ENCODE measurements around the gene LCE2D. TPM values are rescaled to one million over a fixed set of nuclear protein-coding genes. Genes with fewer than 3 reads are reported as not detected.

Gene LCE2D
- total RNA-seq, 1 experiment from 2014 or later = not detected

DNA sequence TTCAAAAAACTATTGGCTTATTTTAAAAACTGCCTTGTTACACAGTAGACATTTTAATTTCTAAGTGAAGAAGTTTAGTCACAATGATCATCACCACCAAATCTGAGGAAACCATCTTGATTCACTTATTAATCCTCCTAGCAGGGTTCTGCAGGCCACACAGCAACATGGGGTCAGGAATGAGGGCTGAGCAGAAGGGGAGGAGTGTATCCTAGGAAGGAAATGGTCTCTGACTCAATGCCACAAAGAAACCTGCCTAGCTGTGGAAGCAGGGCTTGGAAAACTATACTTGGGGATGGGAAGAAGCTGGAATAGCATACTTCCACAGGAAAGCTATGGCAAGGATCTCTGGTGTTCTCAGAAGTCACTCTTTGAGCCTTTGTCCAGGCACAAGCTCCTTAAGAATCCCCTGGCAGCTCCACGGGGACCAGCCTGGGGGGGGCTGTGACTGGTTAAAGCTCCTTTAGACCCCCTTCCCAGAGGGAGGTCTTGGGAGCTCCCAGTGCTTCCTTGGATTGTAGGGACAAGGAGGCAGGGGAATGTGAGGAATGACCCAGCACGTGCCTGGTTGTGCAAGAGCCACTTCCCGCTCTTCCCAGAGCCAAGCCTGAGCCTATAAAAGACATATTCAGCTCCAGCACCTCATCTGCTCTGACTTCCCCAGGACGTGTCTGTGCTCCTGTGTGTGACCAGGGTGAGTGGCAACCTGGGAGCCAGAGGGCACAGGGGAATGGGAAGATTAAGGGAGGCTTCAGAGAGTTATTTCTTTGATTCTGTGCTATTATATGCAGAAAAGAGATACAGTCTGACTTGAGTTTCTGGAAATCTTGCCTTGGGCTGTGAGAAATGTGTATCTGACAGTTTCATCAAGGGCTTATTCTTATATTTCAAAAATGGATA, 34.8 kb downstream of the LCE2D start, which contains the start of gene LCE2A:
TSS of gene LCE2A (plus strand) at position 645 of the 900 bp plus-strand sequence. CDS start 557 bp downstream, outside the sequence.
- H3K79me1 ChIP-seq (ENCODE audit: insufficient read depth, low read depth, low read length, poor library complexity, severe bottlenecking) = no peaks in the 10 kb centered on the region
- no peak within 1 kb of the TSS for H2BK5ac ChIP-seq (ENCODE audit: insufficient read length, low read length)
- no peaks in the 10 kb centered on the region for H3K4me1 Mint-ChIP-seq
- TF ChIP-seq CTCF (conservative IDR thresholded peaks at IDR 0.05) = no peak
- H3T11ph ChIP-seq (ENCODE audit: low read length) = no peak within 1 kb of the TSS
- H3K18ac ChIP-seq (ENCODE audit: insufficient read length, low read depth, low read length) = no peak within 1 kb of the TSS
- H4K91ac ChIP-seq (ENCODE audit: insufficient read length, low read depth, low read length) = no peak within 1 kb of the TSS
- no peak within 1 kb of the TSS for H2BK12ac ChIP-seq (ENCODE audit: insufficient read length, low read depth, low read length)
- no peak within 1 kb of the TSS for H2AK5ac ChIP-seq (ENCODE audit: insufficient read length, low read length)
- no CpG with 5 or more reads among the region's 4 CpGs for WGBS (ENCODE audit: extremely low coverage, insufficient read length, low lambda C conversion rate)
- no peak within 1 kb of the TSS for H3K9ac ChIP-seq (ENCODE audit: extremely low read depth, insufficient read length, low read length)
- H4K8ac ChIP-seq (replicated peaks; ENCODE audit: insufficient read length, low read depth, low read length) = no peak within 1 kb of the TSS
- H3K27me3 ChIP-seq (ENCODE audit: insufficient read depth, low read length) = no peaks in the 10 kb centered on the region
- H3K9me3 ChIP-seq (ENCODE audit: control insufficient read depth, low read depth, low read length) = peaks cover 53% of the 10 kb centered on the region
- no peak within 1 kb of the TSS for H2BK15ac ChIP-seq (ENCODE audit: low read depth, low read length)
- no peak within 1 kb of the TSS for H2BK120ac ChIP-seq (ENCODE audit: low read depth, low read length, poor library complexity, severe bottlenecking)
- H3K36me3 Mint-ChIP-seq (ENCODE audit: insufficient read depth in 1 of 3, low read depth in 3 of 3) = peaks cover 5 to 24% (median 11%) of the 10 kb centered on the region in 3 experiments; a peak in 6 of 7 replicates
- no peak within 1 kb of the TSS for H3K4ac ChIP-seq (ENCODE audit: low read depth, low read length)
- no peaks in the 10 kb centered on the region for H3K4me1 ChIP-seq (ENCODE audit: insufficient read depth, low read length)
- no peak within 1 kb of the TSS for H3K56ac ChIP-seq (ENCODE audit: insufficient read length, low read depth, low read length)
- H4K20me1 ChIP-seq (ENCODE audit: control insufficient read depth, insufficient read depth, insufficient read length) = no peaks in the 10 kb centered on the region
- H3K27me3 Mint-ChIP-seq (ENCODE audit: low read depth) = no peaks in the 10 kb centered on the region; the same call in 1 of the 2 replicates
- H3K27ac ChIP-seq (ENCODE audit: insufficient read length, low read depth, low read length) = no peak within 1 kb of the TSS
- no peak within 1 kb of the TSS for H3K4me3 Mint-ChIP-seq
- DNase-seq = no peak
- H3K23ac ChIP-seq (ENCODE audit: insufficient read length, low read depth, low read length) = no peak within 1 kb of the TSS
- no peaks in the 10 kb centered on the region for H3K79me2 ChIP-seq (ENCODE audit: insufficient read depth, low read length)
- no peak within 1 kb of the TSS for H4K5ac ChIP-seq (ENCODE audit: insufficient read length, low read depth, low read length)
- no peaks in the 10 kb centered on the region for H3K23me2 ChIP-seq (ENCODE audit: insufficient read length, low read depth, low read length, poor library complexity, severe bottlenecking)
- H2AFZ ChIP-seq (ENCODE audit: low read length) = no peak within 1 kb of the TSS
- H3K9me3 Mint-ChIP-seq = peaks cover 94 to 98% of the 10 kb centered on the region in 2 experiments
- H3K14ac ChIP-seq (ENCODE audit: insufficient read depth, low read length) = no peak within 1 kb of the TSS
- no peak within 1 kb of the TSS for H2BK20ac ChIP-seq (ENCODE audit: low read depth, low read length, poor library complexity, severe bottlenecking)
- H3K4me2 ChIP-seq (ENCODE audit: insufficient read depth, insufficient read length, low read length) = no peak within 1 kb of the TSS
- no peak within 1 kb of the TSS for H3K27ac Mint-ChIP-seq

Data from H9 (cell line).